ENCODE measurements around the gene ABAT.

DNA sequence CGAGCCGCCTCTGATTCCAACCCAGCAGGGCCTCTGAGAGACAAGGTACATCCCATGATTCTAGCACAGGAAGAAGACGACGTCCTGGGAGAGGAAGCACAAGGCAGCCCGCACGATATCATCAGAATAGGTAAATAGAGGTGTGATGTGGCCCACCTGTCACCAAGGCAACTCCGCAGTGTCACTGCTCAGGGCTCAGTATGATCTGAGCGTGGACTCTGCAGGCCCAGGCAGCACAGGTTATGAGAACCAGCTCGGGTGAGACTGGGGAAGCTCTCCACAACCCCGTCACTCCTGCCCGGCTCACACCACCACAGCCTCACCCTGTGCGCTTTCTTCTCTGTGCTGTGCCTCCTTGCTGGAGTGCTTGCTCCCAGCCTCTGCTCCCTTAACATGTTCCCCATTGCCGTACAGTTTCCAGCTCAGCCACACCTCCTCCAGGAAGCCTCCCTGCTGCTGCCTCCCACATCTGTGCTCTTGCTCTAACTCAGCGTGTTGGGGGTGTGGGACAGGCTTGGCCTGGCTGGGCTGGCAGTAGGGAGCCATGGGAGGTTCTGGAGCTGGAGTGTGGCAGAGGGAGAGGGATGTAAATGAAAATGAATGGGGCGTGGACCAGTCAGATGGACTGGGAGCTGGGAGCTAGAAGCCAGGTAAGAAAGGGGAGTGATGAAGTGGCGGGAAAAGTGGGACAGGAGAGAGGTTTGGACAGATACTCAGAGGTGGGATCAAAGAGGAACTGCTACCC is 45.3 kb upstream of the ABAT start:
- TF ChIP-seq POLR2A (IDR thresholded peaks at IDR 0.05): no peak
- TF ChIP-seq, protein P1, sequence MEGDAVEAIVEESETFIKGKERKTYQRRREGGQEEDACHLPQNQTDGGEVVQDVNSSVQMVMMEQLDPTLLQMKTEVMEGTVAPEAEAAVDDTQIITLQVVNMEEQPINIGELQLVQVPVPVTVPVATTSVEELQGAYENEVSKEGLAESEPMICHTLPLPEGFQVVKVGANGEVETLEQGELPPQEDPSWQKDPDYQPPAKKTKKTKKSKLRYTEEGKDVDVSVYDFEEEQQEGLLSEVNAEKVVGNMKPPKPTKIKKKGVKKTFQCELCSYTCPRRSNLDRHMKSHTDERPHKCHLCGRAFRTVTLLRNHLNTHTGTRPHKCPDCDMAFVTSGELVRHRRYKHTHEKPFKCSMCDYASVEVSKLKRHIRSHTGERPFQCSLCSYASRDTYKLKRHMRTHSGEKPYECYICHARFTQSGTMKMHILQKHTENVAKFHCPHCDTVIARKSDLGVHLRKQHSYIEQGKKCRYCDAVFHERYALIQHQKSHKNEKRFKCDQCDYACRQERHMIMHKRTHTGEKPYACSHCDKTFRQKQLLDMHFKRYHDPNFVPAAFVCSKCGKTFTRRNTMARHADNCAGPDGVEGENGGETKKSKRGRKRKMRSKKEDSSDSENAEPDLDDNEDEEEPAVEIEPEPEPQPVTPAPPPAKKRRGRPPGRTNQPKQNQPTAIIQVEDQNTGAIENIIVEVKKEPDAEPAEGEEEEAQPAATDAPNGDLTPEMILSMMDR (IDR thresholded peaks at IDR 0.05): no peak

Measured in Peyer's patch (tissue), 4 donors.